HK-2 (cell line): Measurements from ENCODE around the gene ACBD7.

Experiments
- DNase-seq: peaks from one replicate; pipeline ENCODE4 v3.0.0-alpha.2; 2018; ENCODE audit not compliant: unreplicated experiment

Gene ACBD7

GRCh38 chr10:15091418-15091817 is 2.8 kb upstream of the ACBD7 start:
- DNase-seq: no peak

- no peak for DNase-seq
Measured at GRCh38 chr10:15084502-15084922, 4.1 kb downstream of the ACBD7 start.

GRCh38 chr10:15083674-15084501 is 4.7 kb downstream of the ACBD7 start:
- DNase-seq: no peak

GRCh38 chr10:15075421-15075820 is 13.2 kb downstream of the ACBD7 start:
- no peak for DNase-seq

- no peak for DNase-seq
Measured at GRCh38 chr10:15072358-15072757, 16.2 kb downstream of the ACBD7 start.

- no peak for DNase-seq
Measured at GRCh38 chr10:15069230-15069629, 19.3 kb downstream of the ACBD7 start.

GRCh38 chr10:15068802-15069201 is 19.8 kb downstream of the ACBD7 start:
- DNase-seq: no peak

GRCh38 chr10:15067154-15067553 is 21.4 kb downstream of the ACBD7 start:
- no peak for DNase-seq

- no peak for DNase-seq
Measured at GRCh38 chr10:15060638-15061037, 27.9 kb downstream of the ACBD7 start.

GRCh38 chr10:15059914-15060313 is 28.7 kb downstream of the ACBD7 start:
- DNase-seq: no peak

GRCh38 chr10:15058689-15059088 is 29.9 kb downstream of the ACBD7 start:
- DNase-seq: no peak

GRCh38 chr10:15053061-15053460 is 35.5 kb downstream of the ACBD7 start:
- DNase-seq: no peak

GRCh38 chr10:15052121-15052520 is 36.5 kb downstream of the ACBD7 start:
- DNase-seq: no peak

- DNase-seq: no peak
Measured at GRCh38 chr10:15049533-15049932, 39.0 kb downstream of the ACBD7 start.

- no peak for DNase-seq
Measured at GRCh38 chr10:15046626-15047025, 42.0 kb downstream of the ACBD7 start.

- DNase-seq: no peak
Measured at GRCh38 chr10:15045380-15045779, 43.2 kb downstream of the ACBD7 start.

- no peak for DNase-seq
Measured at GRCh38 chr10:15043674-15044073, 44.9 kb downstream of the ACBD7 start, which contains the start of gene OLAH. TSS of gene OLAH (plus strand) at chr10:15043943. CDS start at chr10:15047289, 3,346 bp downstream.

- DNase-seq: no peak
Measured at GRCh38 chr10:15038416-15038815, 50.2 kb downstream of the ACBD7 start.

GRCh38 chr10:15037691-15038090 is 50.9 kb downstream of the ACBD7 start:
- no peak for DNase-seq

- no peak for DNase-seq
Measured at GRCh38 chr10:15035385-15036301, 52.9 kb downstream of the ACBD7 start.

GRCh38 chr10:15027741-15028140 is 60.8 kb downstream of the ACBD7 start:
- no peak for DNase-seq
